Caki2 (cell line): Measurements from ENCODE around the gene PTPRR. TPM values are rescaled to one million over a fixed set of nuclear protein-coding genes. Genes with fewer than 3 reads are reported as not detected.
A peak's percentile ranks its signal among the peaks of the same experiment; 100 is the strongest.

Experiments
- DNase-seq: peaks from one replicate; pipeline ENCODE4 v3.0.0-alpha.2; 2015; ENCODE audit warnings: low read depth
- in situ Hi-C: cut with HindIII; loops from 2 replicates; pipeline ENCODE4 v1.10.0; 2016; ENCODE audit warnings: low sequenced_read_pairs, low pct_unique_long_range_greater_than_20kb, mixed read lengths
- total RNA-seq: library from RNA; depleted of rRNA; stranded (reverse); fragments of >200 nt; shearing (Covaris generic); gene quantifications from 2 replicates; pipeline ENCODE4 v1.2.3, GENCODE V29; 2014; ENCODE audit warnings: low replicate concordance

The PTPRR gene
- total RNA-seq, 1 experiment from 2014 or later, result 22.3 TPM

DNA sequence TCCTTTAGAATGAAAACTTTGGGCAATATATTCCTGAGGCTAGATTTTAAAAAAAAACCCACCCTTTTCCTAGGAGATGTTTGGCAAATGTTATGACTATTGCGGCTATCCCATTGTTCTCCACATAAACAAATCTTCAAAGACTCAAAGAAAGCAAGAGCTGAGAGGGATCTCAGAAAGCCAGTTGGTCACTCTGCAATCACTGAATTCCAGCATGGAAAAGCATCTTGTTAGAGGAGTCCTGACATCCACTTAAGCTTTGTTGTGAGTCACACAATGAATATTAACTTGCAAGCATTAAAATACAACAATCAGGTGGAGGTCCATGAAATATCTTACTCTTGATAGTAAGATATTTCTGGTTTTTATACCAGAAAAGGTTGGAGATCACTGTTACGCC, 272.3 kb downstream of the PTPRR start:
- DNase-seq, result no peak
- in situ Hi-C loops, result no loop called here

DNA sequence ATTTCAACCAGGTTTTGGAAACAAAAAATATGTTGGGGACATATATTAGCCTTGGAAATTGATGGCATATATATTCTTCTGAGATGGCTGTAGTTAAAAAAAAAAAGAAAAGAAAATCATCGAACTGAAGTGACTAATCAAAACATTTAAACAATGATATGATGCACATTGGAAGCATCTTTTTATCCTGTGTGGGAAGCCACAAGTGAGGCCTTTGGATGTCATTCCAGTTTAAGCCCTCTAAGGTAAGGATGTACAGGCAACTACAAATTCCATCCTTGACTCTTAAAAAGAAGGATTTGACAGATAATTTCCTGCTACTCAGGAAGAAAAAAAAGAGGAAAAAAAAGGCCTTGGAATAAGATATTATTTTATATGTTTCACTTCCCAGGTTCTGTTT, 273.7 kb downstream of the PTPRR start:
- in situ Hi-C loops, result no loop called here
- DNase-seq, result no peak

DNA sequence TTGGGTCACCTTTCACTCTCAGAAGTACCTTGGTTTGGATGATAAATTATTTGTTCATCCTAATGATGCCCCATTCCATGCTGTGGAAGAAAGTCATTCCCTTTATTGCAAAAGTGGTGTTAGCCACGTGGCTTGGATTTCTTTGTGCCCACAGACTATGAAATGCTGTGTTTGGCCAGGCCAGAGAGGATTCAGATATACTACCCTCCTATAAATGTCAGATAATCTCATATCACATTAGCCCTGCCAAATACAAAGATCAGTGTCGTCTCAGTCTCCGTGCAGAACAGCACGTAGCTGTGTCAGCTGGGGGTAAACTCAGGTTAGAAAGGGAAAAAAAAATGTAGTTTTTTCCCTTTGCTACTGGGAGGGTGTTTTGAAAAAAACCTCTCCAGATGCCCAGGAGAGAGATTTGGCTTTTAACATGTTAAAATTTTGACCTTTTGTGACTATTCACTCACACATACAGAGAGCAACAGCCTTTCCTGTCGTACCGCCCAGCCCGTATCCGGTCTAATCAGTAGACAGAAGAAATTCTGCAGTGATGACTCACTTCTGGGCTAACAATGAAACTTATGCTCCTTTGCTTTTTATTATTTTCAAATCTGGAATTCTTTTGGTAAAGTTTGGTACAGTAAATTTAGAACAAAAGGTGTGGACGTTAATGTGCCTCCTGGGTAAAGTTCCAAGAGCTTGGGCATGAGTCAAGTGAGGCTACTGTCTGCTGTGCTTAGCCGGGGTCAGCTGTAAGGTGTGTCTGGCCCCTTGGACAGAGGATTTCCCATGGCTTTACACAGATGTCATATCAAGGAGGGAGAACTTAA, 274.8 kb downstream of the PTPRR start:
- in situ Hi-C loops, result no loop called here

DNA sequence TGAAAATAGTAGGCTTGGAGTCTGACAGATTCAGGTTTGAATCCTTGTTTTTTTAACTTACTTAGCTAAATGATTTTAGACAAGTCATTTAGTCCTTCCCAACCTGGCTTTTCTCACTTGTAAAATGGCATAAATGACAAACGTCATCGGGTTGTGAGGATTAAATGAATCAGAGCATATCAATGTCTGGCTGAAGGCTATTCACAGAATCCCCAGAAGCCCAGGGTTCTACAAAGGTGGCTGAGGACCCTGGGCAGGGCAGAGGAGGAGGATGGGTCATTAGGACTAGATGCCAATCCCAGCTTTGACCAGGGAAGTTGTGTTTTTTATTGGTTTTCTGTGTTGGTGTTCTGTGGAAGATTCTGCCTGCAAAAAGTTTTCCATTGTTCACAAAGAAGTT, 275.7 kb downstream of the PTPRR start:
- no peak for DNase-seq
- in situ Hi-C loops, result no loop called here

More for the DNA sequence above, 274.8 kb downstream of the PTPRR start:
- DNase-seq, result peak; percentile 97

DNA sequence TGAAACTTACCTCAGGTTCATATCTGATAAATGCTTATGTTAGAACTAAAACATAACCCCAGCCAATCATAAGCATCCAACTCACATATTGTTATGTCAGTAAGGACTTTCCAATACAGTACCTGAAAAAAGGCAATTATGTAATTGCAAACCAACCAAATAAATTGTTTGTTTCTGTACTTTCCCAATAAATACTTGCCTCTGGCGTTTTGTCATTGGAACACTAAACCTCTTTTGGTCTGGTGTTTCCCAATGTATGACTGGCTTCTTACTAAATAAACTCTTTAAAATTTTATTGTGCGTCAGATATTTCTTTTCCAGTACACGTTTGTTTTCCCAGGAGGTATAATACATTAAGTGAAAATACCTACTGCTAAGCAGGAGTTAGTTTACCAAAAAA, 276.6 kb downstream of the PTPRR start:
- no peak for DNase-seq
- in situ Hi-C loops, result no loop called here

DNA sequence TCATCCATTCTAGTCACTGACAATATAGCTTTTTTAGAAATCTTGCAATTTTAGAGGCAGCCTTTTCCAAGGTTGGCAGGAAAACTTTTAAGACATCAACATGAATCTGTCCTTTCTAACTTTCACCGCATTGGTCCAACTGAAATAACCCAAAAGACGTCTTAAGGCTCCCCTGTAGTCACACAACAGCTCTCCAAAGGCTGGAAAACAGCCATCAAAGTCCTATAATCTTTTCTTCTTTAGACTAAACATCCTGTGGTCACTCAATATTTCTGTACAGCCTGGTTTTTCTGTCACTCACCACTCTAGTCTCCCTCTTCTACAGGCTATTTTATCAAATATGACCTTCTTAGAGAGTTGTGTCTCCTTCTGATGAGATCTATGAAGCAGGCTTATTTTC, 278.8 kb downstream of the PTPRR start:
- no peak for DNase-seq
- in situ Hi-C loops, result no loop called here

DNA sequence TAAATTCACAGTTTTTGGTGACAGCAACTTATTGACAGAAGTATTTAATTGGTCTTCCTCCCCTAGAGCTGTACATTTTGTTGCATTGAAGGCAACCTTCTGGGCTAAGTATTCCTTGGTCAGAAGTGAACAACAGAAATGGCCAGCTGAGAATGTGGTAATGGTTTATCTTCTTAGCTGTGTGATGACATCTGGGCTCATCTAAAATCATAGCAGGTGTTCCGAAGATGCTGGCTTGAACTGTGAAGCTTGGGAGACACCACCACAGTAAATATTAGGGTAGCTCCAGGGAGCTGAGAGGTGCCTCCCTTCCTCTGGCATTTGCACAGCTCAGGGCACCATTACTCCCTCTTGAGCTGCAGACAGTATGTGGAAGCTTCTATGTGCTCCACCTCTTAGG, 279.6 kb downstream of the PTPRR start:
- DNase-seq, result no peak
- in situ Hi-C loops, result no loop called here

DNA sequence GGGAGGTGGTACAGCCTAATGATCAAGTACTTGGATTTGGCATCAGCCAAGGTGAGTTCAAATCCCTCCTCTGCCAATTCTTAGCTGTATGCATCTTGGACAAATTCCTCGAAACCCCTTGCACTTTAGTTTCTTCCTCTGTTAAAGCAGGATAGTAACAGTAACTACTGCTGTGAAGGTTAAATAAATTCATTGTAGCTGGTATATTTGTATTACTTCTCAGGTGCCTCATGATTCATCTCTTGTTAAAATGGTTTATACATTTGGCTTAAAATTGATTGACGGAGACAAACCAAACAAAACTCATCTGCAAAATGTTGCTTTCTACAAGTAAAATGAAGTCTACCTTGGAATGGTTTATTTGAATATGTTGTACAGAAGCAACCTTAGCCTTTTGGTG, 281.0 kb downstream of the PTPRR start:
- in situ Hi-C loops, result no loop called here
- no peak for DNase-seq

DNA sequence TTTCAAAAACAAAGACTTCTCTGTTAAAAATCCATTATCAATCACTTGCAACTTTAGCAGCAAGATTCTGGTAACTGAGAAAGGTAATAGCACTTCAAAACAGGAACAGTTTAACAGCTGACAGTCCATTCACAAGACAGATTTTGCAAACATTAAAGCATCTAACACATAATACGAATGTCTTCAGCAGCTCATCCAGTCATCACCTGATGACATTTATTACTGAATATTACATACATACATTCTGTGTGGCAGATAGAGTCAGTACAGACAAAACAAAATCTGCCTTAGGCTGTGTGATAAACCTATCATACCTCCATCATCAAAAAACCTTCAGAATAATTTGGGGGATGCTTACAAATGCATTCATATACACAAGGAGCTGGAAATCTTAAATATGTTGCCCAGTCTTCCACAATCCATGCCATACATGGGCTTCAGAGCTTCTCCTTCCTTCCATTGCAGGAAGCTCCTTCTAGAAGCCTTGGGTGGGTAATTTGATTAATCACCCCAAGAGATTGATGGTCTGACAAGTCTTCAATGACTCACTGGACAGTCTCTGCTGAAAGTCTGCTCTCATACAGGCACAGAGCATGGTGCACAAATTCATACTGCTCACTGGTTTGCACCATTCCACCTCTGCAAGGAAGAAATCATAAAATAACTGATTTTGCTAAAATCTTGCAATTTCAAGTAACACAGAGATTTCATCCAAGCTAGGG, 281.7 kb downstream of the PTPRR start:
- in situ Hi-C loops, result no loop called here
- DNase-seq, result peak; percentile 17

DNA sequence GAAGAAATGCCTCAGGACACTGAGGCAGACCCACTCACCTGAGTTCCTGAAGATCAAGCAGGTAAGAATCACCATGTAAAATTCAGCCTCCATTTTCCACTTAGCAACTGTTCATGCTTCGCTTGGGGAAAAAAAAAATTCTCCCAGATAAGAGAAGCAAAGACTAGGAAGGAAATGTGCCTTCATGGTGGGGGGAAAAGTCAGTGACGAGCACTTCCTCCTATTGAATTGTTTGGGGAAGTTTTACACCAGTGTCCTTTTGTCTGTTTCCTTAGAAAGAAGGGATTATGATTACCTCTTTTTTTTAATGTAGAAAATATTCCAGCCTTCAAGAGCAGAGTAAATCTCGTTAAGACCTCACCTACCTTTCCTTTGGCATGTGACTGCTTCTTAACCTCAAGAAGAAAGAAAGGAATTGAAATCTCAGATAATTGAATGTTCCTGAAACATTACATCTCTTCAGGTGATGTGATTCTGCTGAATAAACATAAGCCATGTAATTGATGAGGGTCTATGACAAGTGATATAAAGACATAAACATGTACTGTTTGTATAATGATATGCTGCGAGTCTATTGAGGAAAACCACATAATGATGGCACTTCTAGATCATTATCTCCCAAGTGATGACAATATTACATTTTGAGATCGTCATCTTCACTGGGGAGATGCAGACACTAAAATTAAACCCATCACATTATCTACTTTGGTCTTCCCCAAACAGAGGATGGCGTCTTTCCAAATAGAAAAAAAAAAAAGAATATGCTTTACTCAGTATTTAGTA, 283.0 kb downstream of the PTPRR start, which contains the start of gene PTPRB:
PTPRB (minus strand) TSS at position 127 of the 783 bp plus-strand sequence; CDS start at position 93, 34 bp downstream.
- in situ Hi-C loops, result no loop called here
- DNase-seq, result peak; percentile 14

DNA sequence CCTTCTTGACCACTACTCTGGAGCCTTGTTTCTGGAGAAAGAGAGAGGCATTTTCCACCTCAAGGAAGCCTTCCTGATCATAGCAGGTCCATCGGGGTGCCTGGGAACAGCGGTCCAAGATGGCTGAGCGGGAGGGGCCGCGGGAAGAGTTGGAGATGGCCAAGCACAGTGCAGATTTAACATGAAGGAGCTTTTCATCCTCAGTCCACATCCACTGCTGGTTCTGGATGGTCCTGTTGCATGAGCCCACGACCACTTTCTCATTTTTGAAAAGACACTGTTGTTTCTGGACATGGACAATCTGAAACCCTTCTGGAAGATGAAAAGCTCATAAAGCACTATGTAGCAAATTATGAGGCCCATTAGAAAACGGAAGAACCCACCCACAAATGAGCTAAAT, 284.8 kb downstream of the PTPRR start:
- in situ Hi-C loops, result no loop called here
- no peak for DNase-seq

DNA sequence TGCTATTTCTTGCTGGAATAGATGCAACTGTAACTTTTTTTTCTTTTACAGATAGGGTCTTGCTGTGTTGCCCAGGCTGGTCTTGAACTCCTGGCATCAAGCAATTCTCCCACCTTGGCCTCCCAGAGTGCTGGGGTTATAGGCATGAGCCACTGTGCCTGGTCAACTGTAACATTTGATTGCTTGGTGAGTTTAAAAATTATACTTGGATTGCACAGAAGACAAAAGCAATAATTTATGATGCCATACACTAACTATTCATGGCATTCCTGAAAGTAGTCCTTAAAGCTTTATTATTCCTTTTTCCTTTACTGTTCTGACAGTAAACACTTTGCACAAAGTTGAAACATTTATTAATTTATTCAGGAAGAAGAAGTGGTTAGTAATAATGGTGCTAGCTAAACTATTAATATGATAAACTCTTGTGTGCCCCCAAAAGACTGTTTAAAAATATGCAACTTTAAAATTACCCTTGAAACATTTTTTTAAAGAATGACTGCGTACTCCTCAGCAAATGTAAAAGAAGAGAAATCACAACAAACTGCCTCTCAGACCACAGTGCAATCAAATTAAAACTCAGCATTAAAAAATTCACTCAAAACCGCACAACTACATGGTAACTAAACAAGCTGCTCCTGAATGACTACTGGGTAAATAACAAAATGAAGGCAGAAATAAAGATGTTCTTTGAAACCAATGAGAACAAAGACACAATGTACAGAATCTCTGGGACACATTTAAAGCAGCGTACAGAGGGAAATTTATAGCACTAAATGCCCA, 291.6 kb downstream of the PTPRR start:
- peak; percentile 54 for DNase-seq
- in situ Hi-C loops, result no loop called here

DNA sequence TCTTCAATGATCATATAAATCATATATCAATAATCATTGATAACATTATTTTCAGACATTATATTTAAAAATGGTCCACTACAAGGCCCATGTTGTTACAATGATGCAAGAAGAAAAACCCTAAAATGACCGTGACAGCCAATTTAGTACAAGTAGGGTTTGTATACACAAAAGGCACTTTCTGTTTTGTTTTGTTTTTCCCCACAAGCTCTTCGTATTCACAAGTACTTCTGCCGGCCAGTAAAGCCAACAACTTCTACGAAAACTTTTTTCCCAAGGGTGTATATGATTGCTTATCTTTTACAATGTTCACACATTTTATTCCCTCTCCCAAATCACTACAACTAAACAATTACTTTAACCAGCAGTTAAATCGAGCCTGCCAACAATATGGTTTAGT, 292.9 kb downstream of the PTPRR start:
- DNase-seq, result no peak

DNA sequence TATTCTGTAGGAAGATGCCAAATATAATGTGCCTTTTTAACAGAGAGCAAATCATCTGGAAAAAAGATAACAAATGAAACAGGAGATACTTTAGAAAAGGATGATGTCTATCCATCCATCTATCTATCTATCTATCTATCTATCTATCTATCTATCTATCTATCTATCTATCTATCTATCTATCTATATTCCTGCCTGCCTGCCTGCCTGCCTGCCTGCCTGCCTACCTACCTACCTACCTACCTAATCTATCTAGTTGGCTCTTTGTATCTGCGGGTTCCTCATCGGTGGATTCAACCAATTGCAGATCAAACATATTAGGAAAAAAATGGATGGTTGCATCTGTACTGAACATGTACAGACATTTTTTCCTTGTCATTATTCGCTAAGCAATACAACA, 294.4 kb downstream of the PTPRR start:
- no peak for DNase-seq
- in situ Hi-C loops, result no loop called here

More for the DNA sequence above, 292.9 kb downstream of the PTPRR start:
- in situ Hi-C loops, result no loop called here

DNA sequence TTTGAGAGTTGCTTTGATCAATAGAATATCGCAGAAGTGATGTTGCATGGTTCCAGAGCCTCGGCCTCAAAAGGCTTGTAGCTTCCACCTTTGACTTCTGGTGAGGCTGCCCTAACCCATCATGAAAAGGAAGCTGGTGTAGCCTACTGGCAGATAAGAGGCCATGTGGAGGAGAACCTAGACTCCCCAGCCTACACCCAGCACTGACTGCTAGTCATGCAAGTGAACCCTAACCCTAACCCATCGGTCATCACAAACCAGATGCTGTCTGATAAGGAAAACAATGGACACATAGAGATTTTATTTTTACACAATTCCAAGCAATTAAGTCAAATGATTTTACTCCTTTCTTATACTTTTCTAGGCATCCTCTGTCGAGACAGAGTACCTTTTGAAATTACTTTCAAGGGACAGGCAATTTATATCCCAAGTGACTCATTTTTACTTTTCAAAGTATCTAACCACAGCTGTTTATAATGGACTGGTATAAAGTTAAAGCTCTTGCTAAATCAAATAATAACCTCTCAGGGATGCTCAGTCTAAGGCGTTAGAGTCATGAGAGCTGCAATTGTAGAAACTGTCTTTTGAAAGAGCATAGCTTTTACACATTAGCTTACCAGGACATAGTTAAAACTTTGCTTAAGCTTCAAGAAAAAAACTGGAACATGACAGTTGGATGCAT, 300.9 kb downstream of the PTPRR start:
- in situ Hi-C loops, result no loop called here
- DNase-seq, result no peak

DNA sequence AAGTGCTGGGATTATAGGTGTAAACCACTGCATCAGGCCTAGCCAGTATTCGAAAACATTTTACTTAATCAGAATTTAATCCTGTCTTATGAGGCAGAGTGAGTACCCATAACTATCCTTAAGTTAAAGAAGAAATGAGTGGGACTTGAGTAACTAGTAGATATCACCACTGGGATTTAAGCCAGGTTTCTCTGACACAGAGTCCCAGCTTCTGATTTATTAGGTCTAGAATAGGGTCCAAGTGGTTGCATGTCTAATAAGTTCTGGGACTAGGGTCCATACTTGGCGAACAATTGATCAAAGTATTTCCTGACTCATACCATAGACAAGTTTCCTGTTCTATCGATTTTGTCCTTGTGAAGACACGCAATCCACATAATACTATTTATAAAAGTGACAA, 302.2 kb downstream of the PTPRR start:
- no peak for DNase-seq
- in situ Hi-C loops, result no loop called here

DNA sequence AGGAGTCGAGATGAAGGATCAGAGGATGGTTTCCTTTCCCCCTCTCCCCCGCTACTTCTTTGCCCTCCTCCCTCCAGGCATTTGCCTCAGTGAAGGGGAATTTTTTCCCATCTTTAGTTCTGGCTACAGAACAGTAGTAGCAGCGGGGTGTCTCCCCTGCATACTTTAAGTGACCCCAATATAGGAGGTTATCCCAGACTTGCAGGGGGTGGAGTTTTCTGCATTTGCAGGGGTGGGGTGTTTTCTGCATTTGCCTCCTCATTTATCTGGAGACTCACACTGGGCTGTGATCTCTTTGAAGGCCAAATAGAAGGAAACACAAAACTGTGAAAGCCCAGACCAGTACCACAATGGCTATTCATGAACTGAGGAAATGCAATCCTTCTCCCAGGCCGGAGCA, 303.1 kb downstream of the PTPRR start:
- in situ Hi-C loops, result no loop called here

More for the DNA sequence above, 303.1 kb downstream of the PTPRR start:
- no peak for DNase-seq
